Astrocyte of the spinal cord (primary cell): ENCODE data around the gene SYT13.
"Not testable (repeated sequence)": the region's sequence is repeated elsewhere in the genome, so short reads cannot be mapped to it uniquely, and the experiment has no call there.

Experiments used
- DNase-seq: peaks from one replicate; pipeline ENCODE4 v3.0.0; 2011; ENCODE audit warnings: low read depth, low spot score
- H3K4me3 ChIP-seq: 2 replicates; pipeline ENCODE4 v1.5.1; 2011; ENCODE audit warnings: low read depth, mild to moderate bottlenecking, low read length, moderate library complexity
- CTCF ChIP-seq: IDR thresholded peaks from 2 replicates; pipeline ENCODE4 v1.5.1; 2012; ENCODE audit warnings: low read depth, mild to moderate bottlenecking, low read length, inconsistent platforms
- in situ Hi-C: cut with HindIII; loops from 2 replicates; pipeline ENCODE4 v1.10.0; 2017; ENCODE audit warnings: low sequenced_read_pairs

Gene SYT13

GRCh38 chr11:45293566-45294192 lies 7.5 kb upstream of the SYT13 start:
- TF ChIP-seq CTCF: peak; percentile 71
- in situ Hi-C loops: not testable (repeated sequence)

GRCh38 chr11:45290586-45290985 lies 4.4 kb upstream of the SYT13 start:
- in situ Hi-C loops: no loop called here
- no peak for DNase-seq
- no peak overlapping the region for H3K4me3 ChIP-seq
- no peak for TF ChIP-seq CTCF

More at GRCh38 chr11:45293566-45294192, 7.5 kb upstream of the SYT13 start:
- H3K4me3 ChIP-seq: not testable (repeated sequence)
- DNase-seq: peak; percentile 80

GRCh38 chr11:45289369-45289768 lies 3.2 kb upstream of the SYT13 start:
- in situ Hi-C loops: no loop called here
- peak; percentile 53 for DNase-seq
- H3K4me3 ChIP-seq: no peak overlapping the region
- no peak for TF ChIP-seq CTCF

- in situ Hi-C loops: no loop called here
- no peak for DNase-seq
- TF ChIP-seq CTCF: no peak
- no peak overlapping the region for H3K4me3 ChIP-seq
Observed at GRCh38 chr11:45288339-45288738, 2.2 kb upstream of the SYT13 start.

GRCh38 chr11:45287316-45287903 lies 1.3 kb upstream of the SYT13 start:
- no peak for TF ChIP-seq CTCF
- no peak for DNase-seq
- in situ Hi-C loops: no loop called here
- H3K4me3 ChIP-seq: no peak overlapping the region

GRCh38 chr11:45285250-45285828 lies 802 bp downstream of the SYT13 start:
- no peak overlapping the region for H3K4me3 ChIP-seq
- in situ Hi-C loops: no loop called here
- DNase-seq: no peak
- no peak for TF ChIP-seq CTCF
